WTC11 (cell line): ENCODE measurements around the gene ZNF185. TPM values are rescaled to one million over a fixed set of nuclear protein-coding genes. Genes with fewer than 3 reads are reported as not detected.
A peak's percentile ranks its signal among the peaks of the same experiment; 100 is the strongest.

Experiments
- ATAC-seq: fragments of 200-7000 bp; cut with Tn5 transposase; 2 replicates; pipeline ENCODE4 v1.10.0; 2021; ENCODE audit warnings: mild to moderate bottlenecking, moderate library complexity
- CTCF ChIA-PET: fragments of 300-600 bp; sonication (Branson Sonifier 250); formaldehyde crosslinking; loops from one replicate; lab custom pipeline; 2021; ENCODE audit warnings: antibody characterized with exemption; lab: Charles Lee
- POLR2A ChIA-PET: fragments of 350-600 bp; sonication (Branson Sonifier 250); formaldehyde crosslinking; loops from one replicate; lab custom pipeline; 2021; ENCODE audit warnings: antibody characterized with exemption; lab: Charles Lee
- DNase-seq: peaks from one replicate; pipeline ENCODE4 v3.0.0; 2021; ENCODE audit warnings: low spot score
- H3K27ac Mint-ChIP-seq: 2 replicates; pipeline ENCODE4 v1.8.0; 2021; ENCODE audit warnings: mixed read lengths
- H3K27me3 Mint-ChIP-seq: 2 replicates; pipeline ENCODE4 v1.8.0; 2021; ENCODE audit warnings: low read depth, mild to moderate bottlenecking, moderate library complexity, mixed read lengths
- H3K36me3 Mint-ChIP-seq: 2 replicates; pipeline ENCODE4 v1.8.0; 2021; ENCODE audit warnings: mixed read lengths
- H3K4me1 Mint-ChIP-seq: 2 replicates; pipeline ENCODE4 v1.8.0; 2022; ENCODE audit warnings: mixed read lengths
- H3K4me3 Mint-ChIP-seq: 2 replicates; pipeline ENCODE4 v1.8.0; 2021; ENCODE audit warnings: mild to moderate bottlenecking, moderate library complexity, mixed read lengths
- H3K9me3 Mint-ChIP-seq: 2 replicates; pipeline ENCODE4 v1.8.0; 2021; ENCODE audit warnings: mixed read lengths
- ARID4B ChIP-seq: sonication (generic); formaldehyde crosslinking; IDR thresholded peaks from 2 replicates; pipeline ENCODE4 v1.8.0; 2023; ENCODE audit warnings: missing genetic modification reagents, mild to moderate bottlenecking, borderline replicate concordance
- ELF4 ChIP-seq: sonication (generic); formaldehyde crosslinking; IDR thresholded peaks from 2 replicates; pipeline ENCODE4 v1.8.1; 2022; ENCODE audit warnings: low read depth, mild to moderate bottlenecking, moderate library complexity, missing genetic modification reagents
- EMX1 ChIP-seq: fragments of 250-450 bp; sonication (Bioruptor Pico); IDR thresholded peaks from 2 replicates; pipeline ENCODE4 v1.8.0; 2021; ENCODE audit warnings: mild to moderate bottlenecking
- GABPB1 ChIP-seq: sonication (generic); formaldehyde crosslinking; IDR thresholded peaks from 2 replicates; pipeline ENCODE4 v1.8.1; 2023; ENCODE audit warnings: mild to moderate bottlenecking, missing genetic modification reagents
- GTF2I ChIP-seq: fragments of 250-450 bp; sonication (Bioruptor Pico); conservative IDR thresholded peaks from 2 replicates; pipeline ENCODE4 v1.4.0; 2021; ENCODE audit warnings: mild to moderate bottlenecking
- JUN ChIP-seq: sonication (generic); formaldehyde crosslinking; IDR thresholded peaks from 2 replicates; pipeline ENCODE4 v1.8.0; 2023; ENCODE audit warnings: mild to moderate bottlenecking, missing genetic modification reagents
- MYBL2 ChIP-seq: sonication (generic); formaldehyde crosslinking; IDR thresholded peaks from 2 replicates; pipeline ENCODE4 v1.8.1; 2023; ENCODE audit warnings: mild to moderate bottlenecking, moderate library complexity, missing genetic modification reagents
- NFATC4 ChIP-seq: fragments of 250-450 bp; sonication (Bioruptor Pico); IDR thresholded peaks from 2 replicates; pipeline ENCODE4 v1.9.0; 2021; ENCODE audit warnings: mild to moderate bottlenecking
- SP1 ChIP-seq: sonication (generic); formaldehyde crosslinking; conservative IDR thresholded peaks from 2 replicates; pipeline ENCODE4 v1.8.1; 2022; ENCODE audit warnings: missing genetic modification reagents
- total RNA-seq: library from RNA; stranded (reverse); gene quantifications from 3 replicates; pipeline ENCODE4 v1.2.3, GENCODE V29; 2021
- TF ChIP-seq, protein P1 (sequence below): sonication (generic); formaldehyde crosslinking; IDR thresholded peaks from 2 replicates; pipeline ENCODE4 v1.8.1; 2023; ENCODE audit warnings: mild to moderate bottlenecking, missing genetic modification reagents
- TF ChIP-seq, protein P2 (sequence below): sonication (generic); formaldehyde crosslinking; IDR thresholded peaks from 2 replicates; pipeline ENCODE4 v1.8.1; 2023; ENCODE audit warnings: mild to moderate bottlenecking, missing genetic modification reagents, moderate library complexity

ZNF185 gene
- total RNA-seq, 1 experiment from 2014 or later: 8.2 TPM

GRCh38 chrX:152895724-152896420 lies 2.0 kb upstream of the ZNF185 start:
- H3K27ac Mint-ChIP-seq: no peak overlapping the region

DNA sequence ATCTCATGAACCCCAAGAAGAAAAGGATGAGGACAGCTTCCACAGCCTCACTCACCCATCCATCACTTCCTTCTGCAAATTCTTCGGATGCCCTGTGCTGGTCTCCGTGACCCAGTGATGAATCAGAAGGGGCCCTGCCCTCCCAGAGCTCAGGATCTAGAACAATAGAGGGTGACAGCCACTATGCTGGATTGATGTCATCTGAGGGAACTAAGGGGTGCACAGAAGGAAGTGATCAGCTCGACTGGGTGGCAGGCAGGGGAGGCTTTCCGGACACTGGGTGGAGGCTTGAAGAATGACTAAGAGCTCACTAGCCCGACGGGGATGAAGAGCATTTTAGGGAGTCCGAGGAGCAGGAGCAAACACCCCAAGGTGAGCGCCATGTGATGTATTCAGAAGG lies 1.4 kb upstream of the ZNF185 start:
- ATAC-seq (no peak), DNase-seq (no peak)
- ChIA-PET CTCF (no interaction called here), POLR2A (no interaction called here)
- H3K4me1 Mint-ChIP-seq: peaks cover 47% of the 10 kb centered on the region
- TF ChIP-seq ELF4 (no peak), NFATC4 (CRISPR knock-in tag) (no peak), SP1 (CRISPR knock-in tag) (no peak), MYBL2 (CRISPR knock-in tag) (no peak), ARID4B (CRISPR knock-in tag) (no peak), JUN (CRISPR knock-in tag) (no peak), GTF2I (CRISPR knock-in tag) (no peak)
- TF ChIP-seq, protein P1, sequence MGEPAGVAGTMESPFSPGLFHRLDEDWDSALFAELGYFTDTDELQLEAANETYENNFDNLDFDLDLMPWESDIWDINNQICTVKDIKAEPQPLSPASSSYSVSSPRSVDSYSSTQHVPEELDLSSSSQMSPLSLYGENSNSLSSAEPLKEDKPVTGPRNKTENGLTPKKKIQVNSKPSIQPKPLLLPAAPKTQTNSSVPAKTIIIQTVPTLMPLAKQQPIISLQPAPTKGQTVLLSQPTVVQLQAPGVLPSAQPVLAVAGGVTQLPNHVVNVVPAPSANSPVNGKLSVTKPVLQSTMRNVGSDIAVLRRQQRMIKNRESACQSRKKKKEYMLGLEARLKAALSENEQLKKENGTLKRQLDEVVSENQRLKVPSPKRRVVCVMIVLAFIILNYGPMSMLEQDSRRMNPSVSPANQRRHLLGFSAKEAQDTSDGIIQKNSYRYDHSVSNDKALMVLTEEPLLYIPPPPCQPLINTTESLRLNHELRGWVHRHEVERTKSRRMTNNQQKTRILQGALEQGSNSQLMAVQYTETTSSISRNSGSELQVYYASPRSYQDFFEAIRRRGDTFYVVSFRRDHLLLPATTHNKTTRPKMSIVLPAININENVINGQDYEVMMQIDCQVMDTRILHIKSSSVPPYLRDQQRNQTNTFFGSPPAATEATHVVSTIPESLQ (CRISPR knock-in tag): no peak
- TF ChIP-seq, protein P2, sequence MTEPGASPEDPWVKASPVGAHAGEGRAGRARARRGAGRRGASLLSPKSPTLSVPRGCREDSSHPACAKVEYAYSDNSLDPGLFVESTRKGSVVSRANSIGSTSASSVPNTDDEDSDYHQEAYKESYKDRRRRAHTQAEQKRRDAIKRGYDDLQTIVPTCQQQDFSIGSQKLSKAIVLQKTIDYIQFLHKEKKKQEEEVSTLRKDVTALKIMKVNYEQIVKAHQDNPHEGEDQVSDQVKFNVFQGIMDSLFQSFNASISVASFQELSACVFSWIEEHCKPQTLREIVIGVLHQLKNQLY (CRISPR knock-in tag): no peak
- H3K9me3 Mint-ChIP-seq: no peaks in the 10 kb centered on the region
- peak overlapping the region; percentile 24; the same call in 1 of the 2 replicates for H3K27ac Mint-ChIP-seq
- no peaks in the 10 kb centered on the region for H3K36me3 Mint-ChIP-seq
- peak overlapping the region; percentile 56 for H3K4me3 Mint-ChIP-seq
- H3K27me3 Mint-ChIP-seq: peaks cover 20% of the 10 kb centered on the region

More at GRCh38 chrX:152895724-152896420, 2.0 kb upstream of the ZNF185 start:
- no peaks in the 10 kb centered on the region for H3K9me3 Mint-ChIP-seq
- DNase-seq: no peak
- TF ChIP-seq ARID4B (CRISPR knock-in tag) (no peak), GABPB1 (CRISPR knock-in tag) (no peak), EMX1 (CRISPR knock-in tag) (no peak)
- peaks cover 51% of the 10 kb centered on the region for H3K4me1 Mint-ChIP-seq
- CTCF ChIA-PET: interaction anchor here (0.9 to 1.6 kb wide), 3 partner anchors 12 to 19 kb away, joined by 3 to 10 read pairs (median 3); no protein-coding TSS in a partner anchor
- POLR2A ChIA-PET: no interaction called here
- ATAC-seq: no peak
- H3K27me3 Mint-ChIP-seq: peaks cover 26% of the 10 kb centered on the region
- H3K36me3 Mint-ChIP-seq: no peaks in the 10 kb centered on the region
- H3K4me3 Mint-ChIP-seq: no peak overlapping the region
